NB4 (cell line): ENCODE results near the gene PTS.

Experiments
- MYC ChIP-seq: IDR thresholded peaks from 2 replicates; pipeline ENCODE4 v1.6.1; 2011; ENCODE audit warnings: low read depth, low read length
- POLR2A ChIP-seq: IDR thresholded peaks from 2 replicates; pipeline ENCODE4 v1.6.1; 2011; ENCODE audit warnings: mild to moderate bottlenecking; ENCODE audit not compliant: insufficient read length; ENCODE audit errors: extremely low read depth
- TF ChIP-seq, protein P1 (sequence below): IDR thresholded peaks from one replicate; pipeline ENCODE4 v1.5.1; 2012; ENCODE audit warnings: low read depth, low read length
- TF ChIP-seq, protein P2 (sequence below): IDR thresholded peaks from 2 replicates; pipeline ENCODE4 v1.6.1; 2011; ENCODE audit warnings: low read depth, low read length

DNA sequence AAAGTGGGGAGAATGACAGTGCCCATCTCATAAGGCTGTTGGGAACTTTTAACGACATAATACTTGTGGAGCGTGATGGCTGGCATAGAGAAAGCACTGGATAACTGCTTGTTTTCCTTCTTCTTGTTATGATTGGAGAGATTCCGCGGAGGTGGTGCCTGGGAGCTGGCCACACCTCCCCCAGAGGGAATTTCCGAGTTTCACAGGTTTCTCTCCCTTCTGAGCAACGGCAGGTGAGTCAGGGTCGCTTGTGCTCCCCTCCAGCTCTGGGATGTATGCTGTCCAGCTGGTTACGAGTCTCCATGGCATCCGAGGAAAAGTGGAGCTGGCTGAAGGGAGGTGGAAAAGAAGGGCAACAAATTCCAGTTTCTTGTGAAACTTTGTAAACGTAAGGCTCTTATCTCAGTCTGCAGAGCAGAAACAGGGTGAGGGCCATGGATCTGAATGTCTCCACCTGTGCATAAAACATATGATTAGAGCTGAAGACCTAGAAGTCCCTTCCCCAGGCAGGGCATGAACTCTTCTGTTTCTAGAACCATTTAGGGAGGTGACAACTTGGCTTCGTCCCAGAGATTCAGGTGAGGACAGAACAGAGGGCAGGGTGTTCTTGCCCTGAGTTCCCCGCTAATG lies 44.4 kb downstream of the PTS start:
- TF ChIP-seq, protein P1, sequence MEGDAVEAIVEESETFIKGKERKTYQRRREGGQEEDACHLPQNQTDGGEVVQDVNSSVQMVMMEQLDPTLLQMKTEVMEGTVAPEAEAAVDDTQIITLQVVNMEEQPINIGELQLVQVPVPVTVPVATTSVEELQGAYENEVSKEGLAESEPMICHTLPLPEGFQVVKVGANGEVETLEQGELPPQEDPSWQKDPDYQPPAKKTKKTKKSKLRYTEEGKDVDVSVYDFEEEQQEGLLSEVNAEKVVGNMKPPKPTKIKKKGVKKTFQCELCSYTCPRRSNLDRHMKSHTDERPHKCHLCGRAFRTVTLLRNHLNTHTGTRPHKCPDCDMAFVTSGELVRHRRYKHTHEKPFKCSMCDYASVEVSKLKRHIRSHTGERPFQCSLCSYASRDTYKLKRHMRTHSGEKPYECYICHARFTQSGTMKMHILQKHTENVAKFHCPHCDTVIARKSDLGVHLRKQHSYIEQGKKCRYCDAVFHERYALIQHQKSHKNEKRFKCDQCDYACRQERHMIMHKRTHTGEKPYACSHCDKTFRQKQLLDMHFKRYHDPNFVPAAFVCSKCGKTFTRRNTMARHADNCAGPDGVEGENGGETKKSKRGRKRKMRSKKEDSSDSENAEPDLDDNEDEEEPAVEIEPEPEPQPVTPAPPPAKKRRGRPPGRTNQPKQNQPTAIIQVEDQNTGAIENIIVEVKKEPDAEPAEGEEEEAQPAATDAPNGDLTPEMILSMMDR: no peak
- TF ChIP-seq POLR2A (no peak), MYC (no peak)
- TF ChIP-seq, protein P2, sequence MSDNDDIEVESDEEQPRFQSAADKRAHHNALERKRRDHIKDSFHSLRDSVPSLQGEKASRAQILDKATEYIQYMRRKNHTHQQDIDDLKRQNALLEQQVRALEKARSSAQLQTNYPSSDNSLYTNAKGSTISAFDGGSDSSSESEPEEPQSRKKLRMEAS: no peak
